ENCODE results near the gene RGS2.
A peak's percentile ranks its signal among the peaks of the same experiment; 100 is the strongest.

RGS2 gene

GRCh38 chr1:192808518-192809306, at the start of gene RGS2:
RGS2 (plus strand) TSS chr1:192809039; CDS start chr1:192809072, 33 bp downstream.
- DNase-seq, result peak; percentile 90

GRCh38 chr1:192759104-192759503, 49.7 kb upstream of the RGS2 start:
- no peak for DNase-seq

- DNase-seq, result no peak
Observed at GRCh38 chr1:192762265-192762664, 46.6 kb upstream of the RGS2 start.

- no peak for DNase-seq
Observed at GRCh38 chr1:192763243-192763642, 45.6 kb upstream of the RGS2 start.

- no peak for DNase-seq
Observed at GRCh38 chr1:192763756-192764155, 45.1 kb upstream of the RGS2 start.

GRCh38 chr1:192764675-192765074, 44.2 kb upstream of the RGS2 start:
- DNase-seq, result no peak

GRCh38 chr1:192766009-192766625, 42.7 kb upstream of the RGS2 start:
- no peak for DNase-seq

GRCh38 chr1:192766876-192767275, 42.0 kb upstream of the RGS2 start:
- no peak for DNase-seq

- DNase-seq, result no peak
Observed at GRCh38 chr1:192767798-192768197, 41.0 kb upstream of the RGS2 start.

GRCh38 chr1:192768463-192768862, 40.4 kb upstream of the RGS2 start:
- DNase-seq, result no peak

GRCh38 chr1:192771341-192771740, 37.5 kb upstream of the RGS2 start:
- DNase-seq, result no peak

- DNase-seq, result no peak
Observed at GRCh38 chr1:192775631-192776030, 33.2 kb upstream of the RGS2 start.

- DNase-seq, result no peak
Observed at GRCh38 chr1:192776206-192776605, 32.6 kb upstream of the RGS2 start.

- no peak for DNase-seq
Observed at GRCh38 chr1:192776998-192777397, 31.8 kb upstream of the RGS2 start.

- DNase-seq, result no peak
Observed at GRCh38 chr1:192783791-192784190, 25.0 kb upstream of the RGS2 start.

GRCh38 chr1:192784397-192784796, 24.4 kb upstream of the RGS2 start:
- DNase-seq, result no peak

GRCh38 chr1:192786576-192786975, 22.3 kb upstream of the RGS2 start:
- no peak for DNase-seq

GRCh38 chr1:192787914-192788585, 20.8 kb upstream of the RGS2 start:
- DNase-seq, result no peak

- no peak for DNase-seq
Observed at GRCh38 chr1:192789871-192790270, 19.0 kb upstream of the RGS2 start.

GRCh38 chr1:192792628-192793027, 16.2 kb upstream of the RGS2 start:
- DNase-seq, result no peak

GRCh38 chr1:192793983-192794767, 14.7 kb upstream of the RGS2 start:
- DNase-seq, result no peak

- no peak for DNase-seq
Observed at GRCh38 chr1:192794768-192795035, 14.1 kb upstream of the RGS2 start.

- DNase-seq, result no peak
Observed at GRCh38 chr1:192795916-192796618, 12.8 kb upstream of the RGS2 start.
